ENCODE data around the gene TMEM233. TPM values are rescaled to one million over a fixed set of nuclear protein-coding genes. Genes with fewer than 3 reads are reported as not detected.

Gene TMEM233
- total RNA-seq, 2 donors from 2014 or later, result not detected

DNA sequence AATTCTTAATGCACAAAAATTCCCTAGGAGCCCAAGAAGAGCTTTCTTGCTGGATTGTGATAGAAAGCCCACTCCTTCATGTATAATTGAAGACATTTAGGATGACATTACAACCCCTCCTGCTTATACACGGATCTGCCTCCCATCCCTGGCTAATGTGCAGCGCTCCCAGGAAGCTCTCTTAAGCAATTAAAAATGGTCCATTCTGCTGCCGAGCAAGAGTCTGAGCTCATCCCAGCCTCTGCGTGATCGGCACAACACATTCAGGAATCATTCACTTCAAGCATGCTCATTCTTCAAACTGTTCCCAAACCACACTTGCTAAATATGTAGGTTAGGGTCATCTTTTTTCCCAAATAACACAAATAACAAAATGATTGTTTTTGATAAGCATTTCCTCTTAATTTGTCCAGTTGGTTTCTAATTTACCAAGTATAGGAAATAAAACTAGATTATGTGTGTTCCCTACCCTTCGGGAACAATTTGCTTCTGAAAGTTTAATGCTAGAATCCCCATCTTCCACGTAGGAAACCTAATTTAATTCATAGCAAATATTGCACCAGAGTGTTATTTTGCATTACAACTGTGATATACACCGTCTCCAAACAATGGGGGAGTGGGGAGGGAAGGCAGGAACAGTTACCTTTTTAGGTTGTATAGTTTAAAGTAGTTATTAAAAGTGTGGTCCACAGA lies 17.3 kb upstream of the TMEM233 start:
- Histone ChIP-seq H3K36me3 (ENCODE audit: control insufficient read depth, insufficient read depth, low read length) (no peaks in the 10 kb centered on the region), H3K9ac (ENCODE audit: extremely low read depth, low read length, poor library complexity, severe bottlenecking) (no peak overlapping the region), H3K27me3 (ENCODE audit: control insufficient read depth, insufficient read depth, low read length, poor library complexity, severe bottlenecking) (peaks cover 19% of the 10 kb centered on the region), H3K4me3 (ENCODE audit: low read length) (no peak overlapping the region), H3K27ac (ENCODE audit: low read depth, low read length) (no peak overlapping the region), H3K9me3 (ENCODE audit: control insufficient read depth, low read length) (no peaks in the 10 kb centered on the region), H3K4me1 (ENCODE audit: control insufficient read depth, insufficient read depth, low read length) (no peaks in the 10 kb centered on the region)
- Mint-ChIP-seq H3K4me1 (no peaks in the 10 kb centered on the region), H3K27ac (no peak overlapping the region), H3K27me3 (ENCODE audit: insufficient read depth) (peaks cover 20% of the 10 kb centered on the region), H3K36me3 (ENCODE audit: low read depth) (no peaks in the 10 kb centered on the region), H3K9me3 (no peaks in the 10 kb centered on the region), H3K4me3 (no peak overlapping the region)
- TF ChIP-seq, protein P1, sequence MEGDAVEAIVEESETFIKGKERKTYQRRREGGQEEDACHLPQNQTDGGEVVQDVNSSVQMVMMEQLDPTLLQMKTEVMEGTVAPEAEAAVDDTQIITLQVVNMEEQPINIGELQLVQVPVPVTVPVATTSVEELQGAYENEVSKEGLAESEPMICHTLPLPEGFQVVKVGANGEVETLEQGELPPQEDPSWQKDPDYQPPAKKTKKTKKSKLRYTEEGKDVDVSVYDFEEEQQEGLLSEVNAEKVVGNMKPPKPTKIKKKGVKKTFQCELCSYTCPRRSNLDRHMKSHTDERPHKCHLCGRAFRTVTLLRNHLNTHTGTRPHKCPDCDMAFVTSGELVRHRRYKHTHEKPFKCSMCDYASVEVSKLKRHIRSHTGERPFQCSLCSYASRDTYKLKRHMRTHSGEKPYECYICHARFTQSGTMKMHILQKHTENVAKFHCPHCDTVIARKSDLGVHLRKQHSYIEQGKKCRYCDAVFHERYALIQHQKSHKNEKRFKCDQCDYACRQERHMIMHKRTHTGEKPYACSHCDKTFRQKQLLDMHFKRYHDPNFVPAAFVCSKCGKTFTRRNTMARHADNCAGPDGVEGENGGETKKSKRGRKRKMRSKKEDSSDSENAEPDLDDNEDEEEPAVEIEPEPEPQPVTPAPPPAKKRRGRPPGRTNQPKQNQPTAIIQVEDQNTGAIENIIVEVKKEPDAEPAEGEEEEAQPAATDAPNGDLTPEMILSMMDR (conservative IDR thresholded peaks at IDR 0.05), result no peak
- no peak for DNase-seq
- 90 to 94% methylated on average over 4 to 8 of the region's 8 CpGs for WGBS, 2 experiments (ENCODE audit: insufficient coverage in 1 of 2, insufficient read length in 1 of 2)

DNA sequence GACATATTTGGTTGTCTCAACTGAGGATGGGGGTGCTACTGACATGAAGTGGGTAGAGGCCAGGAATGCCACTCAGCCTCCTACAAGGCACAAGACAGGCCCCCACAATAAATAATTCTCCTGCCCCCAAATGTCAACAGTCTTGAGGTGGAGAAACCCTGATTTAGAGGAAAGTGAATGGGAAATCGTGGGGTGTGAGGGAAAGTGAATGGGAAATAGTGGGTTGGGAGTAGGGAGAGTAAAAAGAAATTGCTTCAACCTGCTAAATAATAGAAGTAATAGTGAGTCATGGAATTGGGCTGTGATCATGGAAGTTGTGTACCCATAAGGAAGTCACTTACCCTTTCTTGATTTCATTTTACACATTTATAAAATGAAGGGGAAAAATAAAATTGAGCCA lies 16.7 kb upstream of the TMEM233 start:
- Mint-ChIP-seq H3K36me3 (ENCODE audit: low read depth) (no peaks in the 10 kb centered on the region), H3K9me3 (no peaks in the 10 kb centered on the region), H3K4me3 (no peak overlapping the region), H3K27me3 (ENCODE audit: insufficient read depth) (peaks cover 21% of the 10 kb centered on the region), H3K4me1 (no peaks in the 10 kb centered on the region), H3K27ac (no peak overlapping the region)
- H3K27ac ChIP-seq (ENCODE audit: low read depth, low read length), result no peak overlapping the region
- no peak for DNase-seq
- H3K9me3 ChIP-seq (ENCODE audit: control insufficient read depth, low read length), result no peaks in the 10 kb centered on the region
- no peaks in the 10 kb centered on the region for H3K4me1 ChIP-seq (ENCODE audit: control insufficient read depth, insufficient read depth, low read length)
- WGBS, 2 experiments (ENCODE audit: insufficient coverage in 1 of 2, insufficient read length in 1 of 2), result 74% methylated on average over 1 of the region's 1 CpG; no CpG with 5 or more reads in 1 of the 2 experiments
- H3K27me3 ChIP-seq (ENCODE audit: control insufficient read depth, insufficient read depth, low read length, poor library complexity, severe bottlenecking), result peaks cover 19% of the 10 kb centered on the region
- no peak overlapping the region for H3K4me3 ChIP-seq (ENCODE audit: low read length)
- no peaks in the 10 kb centered on the region for H3K36me3 ChIP-seq (ENCODE audit: control insufficient read depth, insufficient read depth, low read length)
- no peak overlapping the region for H3K9ac ChIP-seq (ENCODE audit: extremely low read depth, low read length, poor library complexity, severe bottlenecking)
- TF ChIP-seq, protein P1 (conservative IDR thresholded peaks at IDR 0.05), result no peak

DNA sequence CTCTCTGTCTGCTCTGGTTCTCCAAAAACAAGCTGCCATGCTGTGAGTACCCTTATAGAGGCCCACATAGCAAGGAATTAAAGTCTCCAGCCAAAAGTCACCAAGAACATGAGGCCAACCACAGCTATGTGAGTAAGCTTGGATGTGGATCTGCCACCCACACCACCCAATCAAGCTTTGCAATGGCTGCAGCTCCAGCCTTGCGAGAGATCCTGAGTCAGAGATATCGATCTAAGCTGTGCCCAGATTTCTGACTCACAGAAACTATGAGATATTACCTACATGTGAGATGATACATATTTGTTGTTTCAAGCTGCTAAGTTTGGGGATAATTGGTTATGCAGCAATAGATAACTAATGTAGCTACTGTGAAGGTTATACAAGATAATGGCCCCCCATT lies 15.5 kb upstream of the TMEM233 start:
- no peak overlapping the region for H3K4me3 ChIP-seq (ENCODE audit: low read length)
- H3K27me3 Mint-ChIP-seq (ENCODE audit: insufficient read depth), result peaks cover 23% of the 10 kb centered on the region
- no peak for DNase-seq
- H3K36me3 Mint-ChIP-seq (ENCODE audit: low read depth), result no peaks in the 10 kb centered on the region
- no peaks in the 10 kb centered on the region for H3K4me1 Mint-ChIP-seq
- no peaks in the 10 kb centered on the region for H3K9me3 Mint-ChIP-seq
- H3K4me1 ChIP-seq (ENCODE audit: control insufficient read depth, insufficient read depth, low read length), result no peaks in the 10 kb centered on the region
- no peaks in the 10 kb centered on the region for H3K36me3 ChIP-seq (ENCODE audit: control insufficient read depth, insufficient read depth, low read length)
- H3K27me3 ChIP-seq (ENCODE audit: control insufficient read depth, insufficient read depth, low read length, poor library complexity, severe bottlenecking), result peaks cover 21% of the 10 kb centered on the region
- TF ChIP-seq, protein P1 (conservative IDR thresholded peaks at IDR 0.05), result no peak
- no peak overlapping the region for H3K27ac ChIP-seq (ENCODE audit: low read depth, low read length)
- no peak overlapping the region for H3K4me3 Mint-ChIP-seq
- 79 to 100% methylated on average over 2 of the region's 2 CpGs for WGBS, 2 experiments (ENCODE audit: insufficient coverage in 1 of 2, insufficient read length in 1 of 2)
- no peak overlapping the region for H3K9ac ChIP-seq (ENCODE audit: extremely low read depth, low read length, poor library complexity, severe bottlenecking)
- no peak overlapping the region for H3K27ac Mint-ChIP-seq
- H3K9me3 ChIP-seq (ENCODE audit: control insufficient read depth, low read length), result no peaks in the 10 kb centered on the region

Data from endodermal cell (in vitro differentiated cells).